ENCODE measurements around the gene EPB41.

Gene EPB41

DNA sequence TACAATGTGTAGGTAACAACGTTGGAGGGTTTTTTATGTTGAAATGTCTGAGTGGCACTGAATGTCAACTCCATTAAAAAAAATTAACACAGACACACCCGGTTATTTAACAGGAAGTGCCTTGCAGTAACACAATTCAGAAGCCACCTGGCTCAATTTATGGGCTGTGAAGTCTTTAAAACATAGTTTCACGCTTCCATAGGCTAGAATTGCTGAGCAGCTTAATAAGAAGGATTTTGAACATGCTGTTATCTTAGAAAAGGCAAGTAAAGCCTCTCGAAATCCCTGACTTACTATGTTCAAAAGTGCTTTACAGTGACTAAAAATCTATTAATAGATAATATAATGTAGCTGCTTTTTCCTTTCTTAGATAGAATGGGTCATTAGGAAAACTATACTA is 247.7 kb downstream of the EPB41 start:
- Histone ChIP-seq H3K4me2 (no peak overlapping the region), H3K4me1 (ENCODE audit: low read depth, poor library complexity, severe bottlenecking) (no peaks in the 10 kb centered on the region), H3K4me3 (IDR thresholded peaks at IDR 0.05; ENCODE audit: insufficient read depth, low read depth, low read length) (no peak overlapping the region), H3K27ac (no peak overlapping the region), H3K79me2 (ENCODE audit: insufficient read depth, low read depth) (peaks cover 59% of the 10 kb centered on the region), H3K9ac (no peak overlapping the region), H3K27me3 (ENCODE audit: insufficient read depth, low read depth) (no peaks in the 10 kb centered on the region), H2AFZ (ENCODE audit: low read depth) (no peak overlapping the region), H3K36me3 (ENCODE audit: insufficient read depth) (no peaks in the 10 kb centered on the region; the same call in 1 of the 2 replicates), H4K20me1 (ENCODE audit: insufficient read depth) (peaks cover 17% of the 10 kb centered on the region)
- TF ChIP-seq, protein P1, sequence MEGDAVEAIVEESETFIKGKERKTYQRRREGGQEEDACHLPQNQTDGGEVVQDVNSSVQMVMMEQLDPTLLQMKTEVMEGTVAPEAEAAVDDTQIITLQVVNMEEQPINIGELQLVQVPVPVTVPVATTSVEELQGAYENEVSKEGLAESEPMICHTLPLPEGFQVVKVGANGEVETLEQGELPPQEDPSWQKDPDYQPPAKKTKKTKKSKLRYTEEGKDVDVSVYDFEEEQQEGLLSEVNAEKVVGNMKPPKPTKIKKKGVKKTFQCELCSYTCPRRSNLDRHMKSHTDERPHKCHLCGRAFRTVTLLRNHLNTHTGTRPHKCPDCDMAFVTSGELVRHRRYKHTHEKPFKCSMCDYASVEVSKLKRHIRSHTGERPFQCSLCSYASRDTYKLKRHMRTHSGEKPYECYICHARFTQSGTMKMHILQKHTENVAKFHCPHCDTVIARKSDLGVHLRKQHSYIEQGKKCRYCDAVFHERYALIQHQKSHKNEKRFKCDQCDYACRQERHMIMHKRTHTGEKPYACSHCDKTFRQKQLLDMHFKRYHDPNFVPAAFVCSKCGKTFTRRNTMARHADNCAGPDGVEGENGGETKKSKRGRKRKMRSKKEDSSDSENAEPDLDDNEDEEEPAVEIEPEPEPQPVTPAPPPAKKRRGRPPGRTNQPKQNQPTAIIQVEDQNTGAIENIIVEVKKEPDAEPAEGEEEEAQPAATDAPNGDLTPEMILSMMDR (conservative IDR thresholded peaks at IDR 0.05; ENCODE audit: low read depth, low read length): no peak

DNA sequence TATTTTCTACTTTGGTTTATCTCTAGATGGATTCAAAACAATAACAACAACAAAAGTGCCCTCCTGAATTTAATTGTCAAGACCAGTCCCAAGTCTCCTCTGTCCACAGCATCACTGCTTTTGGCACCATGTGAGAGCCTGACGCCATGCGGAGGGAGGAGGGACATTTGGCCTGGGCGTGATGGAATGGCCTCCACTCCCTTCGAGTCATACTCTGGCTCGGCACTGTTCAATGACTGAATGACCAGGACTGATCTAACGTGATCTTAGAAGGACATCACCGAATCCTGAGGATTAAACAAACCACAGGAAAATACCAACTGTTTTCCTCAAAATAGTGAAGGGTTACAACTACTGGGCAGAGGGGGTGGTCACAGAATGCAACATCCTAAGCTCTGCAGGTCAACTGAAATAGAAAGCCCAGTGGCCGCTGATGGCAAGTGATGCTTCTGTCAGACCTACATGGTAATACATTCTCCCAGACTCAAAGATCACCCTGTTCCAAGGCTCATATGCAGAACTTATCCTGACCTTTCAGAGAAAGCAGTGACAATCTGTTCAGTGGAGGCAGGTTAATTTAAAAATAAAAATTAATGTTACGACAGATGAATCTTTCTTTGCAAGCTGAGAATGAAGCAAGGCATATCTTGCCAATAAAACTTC is 248.2 kb downstream of the EPB41 start:
- Histone ChIP-seq H3K79me2 (ENCODE audit: insufficient read depth, low read depth) (peaks cover 65% of the 10 kb centered on the region), H2AFZ (ENCODE audit: low read depth) (no peak overlapping the region), H4K20me1 (ENCODE audit: insufficient read depth) (peaks cover 18% of the 10 kb centered on the region), H3K4me2 (no peak overlapping the region), H3K4me3 (IDR thresholded peaks at IDR 0.05; ENCODE audit: insufficient read depth, low read depth, low read length) (no peak overlapping the region), H3K4me1 (ENCODE audit: low read depth, poor library complexity, severe bottlenecking) (no peaks in the 10 kb centered on the region), H3K27ac (no peak overlapping the region), H3K27me3 (ENCODE audit: insufficient read depth, low read depth) (no peaks in the 10 kb centered on the region), H3K9ac (no peak overlapping the region), H3K36me3 (ENCODE audit: insufficient read depth) (no peaks in the 10 kb centered on the region; the same call in 1 of the 2 replicates)
- TF ChIP-seq, protein P1 (conservative IDR thresholded peaks at IDR 0.05; ENCODE audit: low read depth, low read length): no peak

DNA sequence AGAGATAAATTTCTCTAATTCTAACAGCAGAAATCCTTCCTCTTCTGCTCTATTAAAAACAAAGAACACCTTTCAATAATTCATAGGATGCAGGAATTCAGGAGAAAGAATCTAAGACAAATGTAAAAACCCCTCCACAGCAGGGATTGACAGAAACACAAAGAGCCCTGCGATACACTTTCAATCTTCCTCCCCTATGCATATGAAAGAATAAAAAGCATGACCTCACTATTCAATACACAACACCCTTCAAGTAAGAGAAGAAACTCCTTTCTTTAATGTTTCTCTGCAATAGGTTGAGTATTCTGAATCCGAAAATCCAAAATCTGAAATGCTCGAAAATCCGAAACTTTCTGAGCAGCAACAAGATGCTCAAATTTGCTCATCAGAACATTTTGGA is 250.2 kb downstream of the EPB41 start:
- Histone ChIP-seq H4K20me1 (ENCODE audit: insufficient read depth) (peaks cover 21% of the 10 kb centered on the region), H3K27ac (no peak overlapping the region), H3K4me3 (IDR thresholded peaks at IDR 0.05; ENCODE audit: insufficient read depth, low read depth, low read length) (no peak overlapping the region), H3K4me2 (no peak overlapping the region), H2AFZ (ENCODE audit: low read depth) (no peak overlapping the region), H3K79me2 (ENCODE audit: insufficient read depth, low read depth) (peaks cover 84% of the 10 kb centered on the region), H3K27me3 (ENCODE audit: insufficient read depth, low read depth) (no peaks in the 10 kb centered on the region), H3K4me1 (ENCODE audit: low read depth, poor library complexity, severe bottlenecking) (peaks cover 5% of the 10 kb centered on the region), H3K36me3 (ENCODE audit: insufficient read depth) (peaks cover 3% of the 10 kb centered on the region; the same call in 1 of the 2 replicates), H3K9ac (no peak overlapping the region)
- TF ChIP-seq, protein P1 (conservative IDR thresholded peaks at IDR 0.05; ENCODE audit: low read depth, low read length): no peak

DNA sequence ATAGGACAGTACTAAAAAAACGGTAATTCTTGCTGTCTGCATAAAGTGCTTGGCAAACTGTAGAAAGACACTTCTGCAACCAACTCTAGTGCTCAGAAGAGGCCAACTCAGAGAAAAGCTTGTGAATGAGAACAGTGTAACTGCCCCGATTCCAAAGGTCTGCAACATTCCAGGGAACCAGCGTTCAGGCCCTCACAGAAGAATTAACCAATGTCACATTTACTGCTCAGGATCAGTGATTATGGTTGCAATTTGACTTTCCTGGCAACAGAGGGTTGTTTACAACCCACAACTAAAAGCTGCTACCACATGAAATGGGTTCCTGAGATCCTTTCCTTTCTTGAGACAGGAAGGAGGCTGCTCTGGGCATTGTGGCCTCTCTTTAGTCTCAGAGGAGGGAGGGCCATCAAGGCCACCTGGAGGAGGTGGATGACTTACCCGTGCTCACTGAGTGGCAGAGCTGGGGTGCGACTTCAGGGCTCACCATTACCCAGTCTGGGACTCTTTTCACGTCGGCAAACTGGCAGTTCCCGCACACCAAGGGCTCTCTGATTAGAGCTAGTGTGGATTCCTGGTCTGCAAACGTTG is 252.0 kb downstream of the EPB41 start:
- H3K4me3 ChIP-seq (IDR thresholded peaks at IDR 0.05; ENCODE audit: insufficient read depth, low read depth, low read length): no peak overlapping the region
- no peak overlapping the region for H2AFZ ChIP-seq (ENCODE audit: low read depth)
- peaks cover 14% of the 10 kb centered on the region for H3K4me1 ChIP-seq (ENCODE audit: low read depth, poor library complexity, severe bottlenecking)
- peaks cover 26% of the 10 kb centered on the region for H4K20me1 ChIP-seq (ENCODE audit: insufficient read depth)
- peaks cover 91% of the 10 kb centered on the region for H3K79me2 ChIP-seq (ENCODE audit: insufficient read depth, low read depth)
- TF ChIP-seq, protein P1 (conservative IDR thresholded peaks at IDR 0.05; ENCODE audit: low read depth, low read length): no peak
- H3K4me2 ChIP-seq: no peak overlapping the region
- H3K9ac ChIP-seq: no peak overlapping the region
- H3K27me3 ChIP-seq (ENCODE audit: insufficient read depth, low read depth): no peaks in the 10 kb centered on the region
- H3K36me3 ChIP-seq (ENCODE audit: insufficient read depth): peaks cover 3% of the 10 kb centered on the region; the same call in 1 of the 2 replicates
- H3K27ac ChIP-seq: no peak overlapping the region

Data from KMS-11 (cell line).